Trophoblast cell (in vitro differentiated cells and primary cell): ENCODE results near the gene BRD4.
A peak's percentile ranks its signal among the peaks of the same experiment; 100 is the strongest.
"Not testable (repeated sequence)": the region's sequence is repeated elsewhere in the genome, so short reads cannot be mapped to it uniquely, and the experiment has no call there.

Source experiments
- DNase-seq, 2 donors: peaks; one replicate each; pipeline ENCODE4 v3.0.0-alpha.2; 2016
- H2AFZ ChIP-seq: 2 replicates; pipeline ENCODE4 v1.6.1; 2013; ENCODE audit warnings: low read length, moderate library complexity, mild to moderate bottlenecking; ENCODE audit not compliant: insufficient read depth, poor library complexity
- H2AK5ac ChIP-seq: 2 replicates; pipeline ENCODE4 v1.6.1; 2013; ENCODE audit warnings: mild to moderate bottlenecking, low read length
- H2BK120ac ChIP-seq: 2 replicates; pipeline ENCODE4 v1.6.1; 2013; ENCODE audit warnings: low read length, mild to moderate bottlenecking, moderate library complexity; ENCODE audit not compliant: insufficient read depth, poor library complexity
- H2BK12ac ChIP-seq: 2 replicates; pipeline ENCODE4 v1.6.1; 2013; ENCODE audit warnings: mild to moderate bottlenecking, low read length, moderate library complexity
- H2BK5ac ChIP-seq: 2 replicates; pipeline ENCODE4 v1.6.1; 2013; ENCODE audit warnings: low read length, low read depth, moderate library complexity, mild to moderate bottlenecking; ENCODE audit not compliant: poor library complexity
- H3K14ac ChIP-seq: 2 replicates; pipeline ENCODE4 v1.6.1; 2013; ENCODE audit warnings: mild to moderate bottlenecking, low read length
- H3K18ac ChIP-seq: 2 replicates; pipeline ENCODE4 v1.6.1; 2013; ENCODE audit warnings: mild to moderate bottlenecking, low read length
- H3K23ac ChIP-seq: 2 replicates; pipeline ENCODE4 v1.6.1; 2013; ENCODE audit warnings: low read length
- H3K27ac ChIP-seq: 2 replicates; pipeline ENCODE4 v1.5.1; 2013; ENCODE audit warnings: low read depth, mild to moderate bottlenecking, inconsistent platforms, low read length, moderate library complexity
- H3K27me3 ChIP-seq: 2 replicates; pipeline ENCODE4 v1.6.1; 2013; ENCODE audit warnings: inconsistent platforms, mild to moderate bottlenecking, low read length, moderate library complexity; ENCODE audit not compliant: insufficient read depth
- H3K36me3 ChIP-seq, 2 experiments: 1 replicate in 1 of 2; 2 replicates in 1 of 2; pipeline ENCODE4 v1.6.1; 2013; ENCODE audit warnings: low read length in 2 of 2, mild to moderate bottlenecking in 2 of 2, moderate library complexity in 1 of 2; ENCODE audit not compliant: insufficient read depth in 2 of 2, control insufficient read depth in 1 of 2
- H3K4ac ChIP-seq: 2 replicates; pipeline ENCODE4 v1.6.1; 2013; ENCODE audit warnings: low read depth, mild to moderate bottlenecking, low read length, moderate library complexity
- H3K4me1 ChIP-seq, 2 experiments: 1 replicate in 1 of 2; 2 replicates in 1 of 2; pipeline ENCODE4 v1.6.1; 2013; ENCODE audit warnings: low read length in 2 of 2, mild to moderate bottlenecking in 2 of 2, moderate library complexity in 1 of 2; ENCODE audit not compliant: insufficient read depth in 2 of 2, control insufficient read depth in 1 of 2
- H3K4me2 ChIP-seq: 2 replicates; pipeline ENCODE4 v1.6.1; 2013; ENCODE audit warnings: inconsistent platforms, mild to moderate bottlenecking, low read length, moderate library complexity
- H3K4me3 ChIP-seq: 2 replicates; pipeline ENCODE4 v1.5.1; 2013; ENCODE audit warnings: mild to moderate bottlenecking, low read depth, low read length, inconsistent platforms
- H3K79me1 ChIP-seq: one replicate; pipeline ENCODE4 v1.6.1; 2013; ENCODE audit warnings: low read length
- H3K79me2 ChIP-seq: 2 replicates; pipeline ENCODE4 v1.6.1; 2013; ENCODE audit warnings: low read length, mild to moderate bottlenecking; ENCODE audit not compliant: control insufficient read depth, insufficient read depth, poor library complexity
- H3K9ac ChIP-seq: 2 replicates; pipeline ENCODE4 v1.6.1; 2013; ENCODE audit warnings: mild to moderate bottlenecking, low read length
- H3K9me3 ChIP-seq: 2 replicates; pipeline ENCODE4 v1.6.1; 2013; ENCODE audit warnings: low read depth, mild to moderate bottlenecking, control low read depth, inconsistent platforms, low read length; ENCODE audit not compliant: insufficient read depth
- H4K12ac ChIP-seq: 2 replicates; pipeline ENCODE4 v1.6.1; 2013; ENCODE audit warnings: low read depth, mild to moderate bottlenecking, low read length, moderate library complexity
- H4K8ac ChIP-seq: 2 replicates; pipeline ENCODE4 v1.6.1; 2013; ENCODE audit warnings: low read depth, mild to moderate bottlenecking, low read length, moderate library complexity
- H4K91ac ChIP-seq: one replicate; pipeline ENCODE4 v1.6.1; 2013; ENCODE audit warnings: low read depth, mild to moderate bottlenecking, low read length, moderate library complexity
- WGBS: extraction: QIAGEN DNeasy Blood & Tissue Kit; methylation state at CpG from one replicate; pipeline ENCODE4 v1.1.7; 2013; ENCODE audit warnings: missing lambda C conversion rate; ENCODE audit not compliant: insufficient read length, insufficient coverage; ENCODE audit errors: extremely low coverage; 5-methylcytosine and 5-hydroxymethylcytosine counted together

BRD4 gene

DNA sequence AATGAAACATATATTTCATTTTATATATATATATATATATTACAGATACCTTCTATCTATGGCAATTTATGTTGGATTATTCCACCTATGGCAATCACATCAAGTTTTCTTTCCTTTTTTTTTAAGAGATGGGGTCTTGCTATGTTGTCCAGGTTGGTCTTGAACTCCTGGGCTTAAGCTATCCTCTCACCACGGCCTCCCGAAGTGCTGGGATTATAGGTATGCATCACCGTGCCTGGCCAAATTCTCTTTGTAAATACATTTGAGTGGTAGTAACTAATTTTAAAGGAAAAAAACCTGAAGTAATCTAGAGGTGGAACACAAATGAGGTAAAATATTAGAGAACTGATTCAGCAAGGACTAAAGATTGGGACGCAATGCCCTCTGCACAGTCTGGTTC is 21.6 kb upstream of the BRD4 start:
- Histone ChIP-seq H3K4me2 (no peak overlapping the region), H4K12ac (no peak overlapping the region), H3K27ac (no peak overlapping the region), H4K8ac (no peak overlapping the region), H2BK5ac (no peak overlapping the region), H3K18ac (no peak overlapping the region), H3K36me3 (peaks cover 42 to 45% of the 10 kb centered on the region in 2 experiments), H4K91ac (no peak overlapping the region), H2AK5ac (no peak overlapping the region), H3K27me3 (no peaks in the 10 kb centered on the region), H3K9me3 (no peaks in the 10 kb centered on the region), H3K9ac (no peak overlapping the region), H2BK120ac (no peak overlapping the region), H2BK12ac (no peak overlapping the region), H3K14ac (no peak overlapping the region), H2AFZ (no peak overlapping the region), H3K4me3 (no peak overlapping the region), H3K79me2 (no peaks in the 10 kb centered on the region), H3K23ac (no peak overlapping the region), H3K4ac (no peak overlapping the region), H3K4me1 (no peaks in the 10 kb centered on the region), H3K79me1 (no peaks in the 10 kb centered on the region)
- DNase-seq = no peak
- no CpG with 5 or more reads among the region's 4 CpGs for WGBS

DNA sequence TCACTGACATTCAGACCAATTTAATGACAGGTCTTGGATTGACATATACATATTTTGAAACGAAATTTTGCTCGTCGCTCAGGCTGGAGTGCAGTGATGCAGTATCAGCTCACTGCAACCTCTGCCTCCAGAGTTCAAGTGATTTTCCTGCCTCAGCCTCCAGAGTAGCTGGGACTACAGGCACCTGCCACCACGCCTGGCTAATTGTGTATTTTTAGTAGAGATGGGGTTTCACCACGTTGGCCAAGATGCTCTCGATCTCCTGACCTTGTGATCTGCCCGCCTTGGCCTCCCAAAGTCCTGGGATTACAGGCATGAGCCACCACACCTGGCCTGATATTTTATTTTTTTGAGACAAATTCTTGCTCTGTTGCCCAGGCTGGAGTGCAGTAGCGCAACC is 20.2 kb upstream of the BRD4 start:
- H3K4me2 ChIP-seq, H2BK12ac ChIP-seq, H3K18ac ChIP-seq, H3K23ac ChIP-seq, H3K79me1 ChIP-seq, H2AK5ac ChIP-seq, DNase-seq, H3K79me2 ChIP-seq, H3K27me3 ChIP-seq, H3K9ac ChIP-seq, H3K4me3 ChIP-seq, H3K4ac ChIP-seq, H3K9me3 ChIP-seq, H2AFZ ChIP-seq, H3K27ac ChIP-seq, H2BK5ac ChIP-seq, H4K8ac ChIP-seq, H2BK120ac ChIP-seq, H3K4me1 ChIP-seq, H4K12ac ChIP-seq, H3K14ac ChIP-seq, H4K91ac ChIP-seq: not testable (repeated sequence)
- no CpG with 5 or more reads among the region's 8 CpGs for WGBS
- H3K36me3 ChIP-seq = peaks cover 32 to 34% of the 10 kb centered on the region in 2 experiments

- not testable (repeated sequence) for H2BK12ac ChIP-seq, H3K4me2 ChIP-seq, DNase-seq, H3K23ac ChIP-seq, H2BK5ac ChIP-seq, H2BK120ac ChIP-seq, H3K4ac ChIP-seq, H3K27ac ChIP-seq, H3K79me2 ChIP-seq, H4K12ac ChIP-seq, H4K91ac ChIP-seq, H3K18ac ChIP-seq, H3K9me3 ChIP-seq, H2AFZ ChIP-seq, H3K9ac ChIP-seq, H3K4me3 ChIP-seq, H4K8ac ChIP-seq, H3K4me1 ChIP-seq, H3K79me1 ChIP-seq, H3K14ac ChIP-seq, H2AK5ac ChIP-seq, H3K27me3 ChIP-seq
- H3K36me3 ChIP-seq = peaks cover 11 to 13% of the 10 kb centered on the region in 2 experiments
- WGBS = no CpG with 5 or more reads among the region's 11 CpGs
These were observed 9.0 kb upstream of the BRD4 start for GRCh38 chr19:15341328-15341727.

DNA sequence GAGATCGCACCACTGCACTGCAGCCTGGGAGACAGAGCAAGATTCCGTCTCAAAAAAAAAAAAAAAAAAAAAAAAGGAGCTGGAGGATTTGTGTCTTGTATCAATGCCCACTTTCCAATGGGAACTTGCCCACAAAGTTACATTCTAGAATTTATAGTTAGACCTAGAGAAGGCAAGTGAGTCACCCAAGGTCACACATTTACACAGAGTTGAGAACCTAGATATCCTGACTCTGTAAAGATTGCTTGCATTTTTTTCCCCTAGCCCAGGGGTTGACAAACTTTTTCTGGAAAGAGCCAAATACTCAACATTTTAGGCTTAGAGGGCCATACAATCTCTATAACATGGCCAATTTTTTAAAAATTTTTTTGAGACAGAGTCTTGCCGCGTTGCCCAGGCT is 7.7 kb upstream of the BRD4 start:
- Histone ChIP-seq H4K12ac (no peak overlapping the region), H2BK120ac (no peak overlapping the region), H3K4ac (no peak overlapping the region), H3K9ac (no peak overlapping the region), H3K4me3 (no peak overlapping the region), H3K27me3 (no peaks in the 10 kb centered on the region), H3K14ac (no peak overlapping the region), H3K4me1 (no peaks in the 10 kb centered on the region), H4K8ac (no peak overlapping the region), H3K9me3 (peaks cover 2% of the 10 kb centered on the region), H3K79me1 (no peaks in the 10 kb centered on the region), H2BK12ac (no peak overlapping the region), H3K18ac (no peak overlapping the region), H2AFZ (no peak overlapping the region), H3K27ac (no peak overlapping the region), H3K23ac (no peak overlapping the region), H4K91ac (no peak overlapping the region), H3K36me3 (peaks cover 8 to 10% of the 10 kb centered on the region in 2 experiments), H2BK5ac (no peak overlapping the region), H2AK5ac (no peak overlapping the region), H3K79me2 (no peaks in the 10 kb centered on the region), H3K4me2 (no peak overlapping the region)
- WGBS = no CpG with 5 or more reads among the region's 4 CpGs
- peak in 1 of 2 donors; percentile 56 for DNase-seq
